ENCODE measurements around the gene MAF.

DNA sequence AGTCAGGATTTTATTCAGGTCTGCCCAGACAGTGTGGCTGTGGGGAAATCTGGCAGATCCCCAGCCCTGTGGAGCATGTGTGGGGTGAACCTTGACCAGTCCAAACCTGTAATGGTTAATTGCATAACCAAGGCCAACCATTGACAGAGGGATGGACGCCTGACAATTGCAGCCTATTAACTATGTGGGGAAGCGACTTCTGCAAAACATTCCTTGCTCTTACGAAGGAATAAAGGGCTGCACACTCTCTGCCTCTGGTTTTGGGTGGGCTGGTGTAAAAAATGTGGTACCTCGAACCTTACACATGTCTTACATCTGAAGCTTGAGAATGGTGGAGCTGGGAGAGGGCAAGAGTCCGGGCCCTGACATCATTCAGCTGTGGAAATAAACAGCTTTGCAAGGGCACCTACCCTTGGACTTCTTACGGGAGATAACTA is 35.8 kb downstream of the MAF start:
- TF ChIP-seq, protein P1, sequence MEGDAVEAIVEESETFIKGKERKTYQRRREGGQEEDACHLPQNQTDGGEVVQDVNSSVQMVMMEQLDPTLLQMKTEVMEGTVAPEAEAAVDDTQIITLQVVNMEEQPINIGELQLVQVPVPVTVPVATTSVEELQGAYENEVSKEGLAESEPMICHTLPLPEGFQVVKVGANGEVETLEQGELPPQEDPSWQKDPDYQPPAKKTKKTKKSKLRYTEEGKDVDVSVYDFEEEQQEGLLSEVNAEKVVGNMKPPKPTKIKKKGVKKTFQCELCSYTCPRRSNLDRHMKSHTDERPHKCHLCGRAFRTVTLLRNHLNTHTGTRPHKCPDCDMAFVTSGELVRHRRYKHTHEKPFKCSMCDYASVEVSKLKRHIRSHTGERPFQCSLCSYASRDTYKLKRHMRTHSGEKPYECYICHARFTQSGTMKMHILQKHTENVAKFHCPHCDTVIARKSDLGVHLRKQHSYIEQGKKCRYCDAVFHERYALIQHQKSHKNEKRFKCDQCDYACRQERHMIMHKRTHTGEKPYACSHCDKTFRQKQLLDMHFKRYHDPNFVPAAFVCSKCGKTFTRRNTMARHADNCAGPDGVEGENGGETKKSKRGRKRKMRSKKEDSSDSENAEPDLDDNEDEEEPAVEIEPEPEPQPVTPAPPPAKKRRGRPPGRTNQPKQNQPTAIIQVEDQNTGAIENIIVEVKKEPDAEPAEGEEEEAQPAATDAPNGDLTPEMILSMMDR (IDR thresholded peaks at IDR 0.05; ENCODE audit: poor library complexity): no peak
- TF ChIP-seq EZH2 (IDR thresholded peaks at IDR 0.05; ENCODE audit: borderline replicate concordance): no peak
- no peak for TF ChIP-seq EZH2phosphoT487 (IDR thresholded peaks at IDR 0.05; ENCODE audit: low read depth, severe bottlenecking, unreplicated experiment)
